HG03280 (cell line): ENCODE data around the gene GNAI2.

Source experiments
- ATAC-seq: cut with Tn5 transposase; IDR thresholded peaks from one replicate; pipeline ENCODE4 v1.9.1; 2021; ENCODE audit warnings: mild to moderate bottlenecking, moderate library complexity; ENCODE audit not compliant: unreplicated experiment

GNAI2 gene

GRCh38 chr3:50235716-50236483, at the start of gene GNAI2:
Gene GNAI2, plus strand, starts transcription at chr3:50236204. Its CDS starts 132 bp downstream, at chr3:50236336.
- peak; percentile 93 for ATAC-seq

GRCh38 chr3:50187750-50188149, 48.3 kb upstream of the GNAI2 start:
- no peak for ATAC-seq

- no peak for ATAC-seq
Observed at GRCh38 chr3:50189274-50189673, 46.7 kb upstream of the GNAI2 start.

GRCh38 chr3:50189989-50190388, 46.0 kb upstream of the GNAI2 start:
- no peak for ATAC-seq

GRCh38 chr3:50190936-50191660, 44.9 kb upstream of the GNAI2 start, which contains the start of gene GNAT1:
Gene GNAT1, plus strand, starts transcription at chr3:50191610. Its CDS starts 116 bp downstream, at chr3:50191726.
- ATAC-seq: no peak

GRCh38 chr3:50192124-50192523, 43.9 kb upstream of the GNAI2 start:
- ATAC-seq: no peak

- ATAC-seq: no peak
Observed at GRCh38 chr3:50192689-50193141, 43.3 kb upstream of the GNAI2 start.

GRCh38 chr3:50193286-50193685, 42.7 kb upstream of the GNAI2 start:
- no peak for ATAC-seq

- ATAC-seq: no peak
Observed at GRCh38 chr3:50193746-50194127, 42.3 kb upstream of the GNAI2 start.

- no peak for ATAC-seq
Observed at GRCh38 chr3:50194128-50194902, 41.7 kb upstream of the GNAI2 start.

- ATAC-seq: no peak
Observed at GRCh38 chr3:50194903-50195500, 41.0 kb upstream of the GNAI2 start.

- no peak for ATAC-seq
Observed at GRCh38 chr3:50195501-50196252, 40.3 kb upstream of the GNAI2 start.

GRCh38 chr3:50196253-50196801, 39.7 kb upstream of the GNAI2 start:
- ATAC-seq: no peak

GRCh38 chr3:50201573-50202315, 34.3 kb upstream of the GNAI2 start:
- no peak for ATAC-seq

- ATAC-seq: no peak
Observed at GRCh38 chr3:50202353-50203112, 33.5 kb upstream of the GNAI2 start.

GRCh38 chr3:50203113-50203808, 32.7 kb upstream of the GNAI2 start:
- no peak for ATAC-seq

- no peak for ATAC-seq
Observed at GRCh38 chr3:50203809-50204803, 31.9 kb upstream of the GNAI2 start.
